Right lobe of liver (tissue), 6 donors: ENCODE data around the gene MKNK1. TPM values are rescaled to one million over a fixed set of nuclear protein-coding genes. Genes with fewer than 3 reads are reported as not detected.

Experiments used
- ATAC-seq, 4 donors: fragments of 200-7000 bp; cut with Tn5 transposase; one replicate each; pipeline ENCODE4 v1.9.1; 2020; ENCODE audit warnings: mild to moderate bottlenecking in 4 of 4, moderate library complexity in 4 of 4
- DNase-seq, 3 donors: peaks; one replicate each; pipeline ENCODE4 v3.0.0-alpha.2; 2020
- H3K27ac ChIP-seq, 3 donors: fragments of 200-600 bp; one replicate each; pipeline ENCODE4 v1.8.0; 2022
- H3K27me3 ChIP-seq, 2 donors: fragments of 200-600 bp; one replicate each; pipeline ENCODE4 v1.8.0; 2022
- H3K36me3 ChIP-seq, 4 donors: fragments of 200-600 bp; sonication (generic) in 1 of 4; one replicate each; pipeline versions ENCODE4 v1.5.1 to v1.8.0; 2017 to 2022; ENCODE audit warnings: control low read depth in 1 of 4
- H3K4me1 ChIP-seq, 4 donors: fragments of 200-600 bp; sonication (generic) in 1 of 4; one replicate each; pipeline versions ENCODE4 v1.5.1 to v1.8.0; 2017 to 2022; ENCODE audit warnings: control low read depth in 1 of 4
- H3K4me3 ChIP-seq, 3 donors: fragments of 200-600 bp; one replicate each; pipeline ENCODE4 v1.8.0; 2022
- H3K9me3 ChIP-seq, 4 donors: fragments of 200-600 bp; sonication (generic) in 1 of 4; one replicate each; pipeline versions ENCODE4 v1.5.1 to v1.8.0; 2017 to 2022; ENCODE audit warnings: control low read depth in 1 of 4
- POLR2A ChIP-seq: fragments of 450-650 bp; IDR thresholded peaks from one replicate; pipeline ENCODE4 v1.6.1; 2017; ENCODE audit warnings: antibody characterized with exemption, mild to moderate bottlenecking
- WGBS: methylation state at CpG from one replicate; pipeline ENCODE4 v1.1.6; 2018; ENCODE audit warnings: low coverage, low lambda C conversion rate; ENCODE audit not compliant: insufficient coverage; ENCODE audit errors: missing lambda C conversion rate; 5-methylcytosine and 5-hydroxymethylcytosine counted together
- intact Hi-C, 2 donors: fragments of 100-400 bp; cut with DNase I; formaldehyde crosslinking; loops; one replicate each; pipeline versions ENCODE4 v1.11.2 to v1.14.1; 2022
- total RNA-seq, 6 experiments: library from RNA; depleted of rRNA in 2 of 6; stranded (reverse); fragments of >200 nt in 2 of 6; fragmentation: NEBNext Ultra II Directional in 3 of 6; extraction: Animal tissue kit (Norgen Biotek cat#: 25700) in 3 of 6; gene quantifications; one replicate each; pipeline versions ENCODE4 v1.1.0 to v1.2.4, GENCODE V29; 2016 to 2023
- TF ChIP-seq, protein P1 (sequence below), 4 donors: fragments of 200-600 bp in 3 of 4; fragments of 450-650 bp in 1 of 4; IDR thresholded peaks; one replicate each; pipeline versions ENCODE4 v1.5.1 to v1.8.0; 2016 to 2022; ENCODE audit warnings: antibody characterized with exemption in 4 of 4, mild to moderate bottlenecking in 2 of 4
- donor health status: DM: no; HTN: yes; CAD: no.
- donor health status: DM: no; HTN: no; CAD: no.
- donor health status: DM: no; HTN: no; CAD: no.
- donor health status: DM: no; HTN: yes; CAD: no.
- donor health status: DM: no; HTN: yes; CAD: no.

The MKNK1 gene
- total RNA-seq, 6 experiments from 2014 or later: 17.5 to 27.2 (median 20.8) TPM

DNA sequence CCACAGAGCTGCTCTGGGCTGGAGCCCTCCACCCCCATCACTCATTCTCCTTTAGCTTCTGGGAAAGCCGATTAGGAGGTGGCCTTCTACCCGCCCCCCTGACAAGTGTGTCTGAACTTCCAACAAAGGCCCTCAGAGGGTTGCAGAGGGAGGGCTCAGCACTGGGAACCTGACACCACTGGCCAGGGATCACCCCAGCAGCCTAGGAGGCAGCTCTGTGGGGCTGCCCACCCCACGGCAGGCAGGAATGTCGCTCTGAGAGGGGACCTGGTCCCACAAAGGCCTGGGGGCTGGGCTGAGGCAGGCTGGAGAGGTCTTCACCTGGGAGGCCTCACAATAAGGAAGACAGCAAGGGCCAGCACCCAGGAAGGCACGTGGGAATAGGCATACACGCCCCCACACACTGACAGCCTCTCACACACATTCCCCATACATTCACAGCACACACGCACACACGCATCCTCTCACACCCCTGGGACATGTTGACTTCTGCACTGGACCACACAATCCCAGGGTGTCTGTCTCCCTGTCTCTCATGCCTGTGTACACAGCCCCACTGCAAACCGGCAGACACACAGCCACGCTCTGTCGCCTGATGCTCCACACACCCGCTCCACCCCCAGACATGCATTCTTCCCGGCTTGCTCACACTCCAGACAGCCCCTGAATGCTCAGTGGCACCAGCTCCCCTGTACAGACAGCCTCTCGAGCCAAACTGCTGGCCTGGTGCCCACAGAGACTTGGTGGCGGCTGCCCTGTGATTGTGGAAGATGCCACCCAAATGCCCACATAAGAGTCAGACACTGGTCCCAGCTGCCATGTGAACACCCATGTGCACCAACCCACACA is 83.8 kb downstream of the MKNK1 start:
- Histone ChIP-seq H3K4me3 (no peak overlapping the region), H3K4me1 (peaks cover 0 to 11% (median 0%) of the 10 kb centered on the region in 4 donors), H3K36me3 (no peaks in the 10 kb centered on the region), H3K9me3 (no peaks in the 10 kb centered on the region), H3K27me3 (no peaks in the 10 kb centered on the region), H3K27ac (no peak overlapping the region)
- WGBS: 79% methylated on average over 5 of the region's 15 CpGs
- DNase-seq (no peak), ATAC-seq (no peak)
- no peak for TF ChIP-seq POLR2A
- TF ChIP-seq, protein P1, sequence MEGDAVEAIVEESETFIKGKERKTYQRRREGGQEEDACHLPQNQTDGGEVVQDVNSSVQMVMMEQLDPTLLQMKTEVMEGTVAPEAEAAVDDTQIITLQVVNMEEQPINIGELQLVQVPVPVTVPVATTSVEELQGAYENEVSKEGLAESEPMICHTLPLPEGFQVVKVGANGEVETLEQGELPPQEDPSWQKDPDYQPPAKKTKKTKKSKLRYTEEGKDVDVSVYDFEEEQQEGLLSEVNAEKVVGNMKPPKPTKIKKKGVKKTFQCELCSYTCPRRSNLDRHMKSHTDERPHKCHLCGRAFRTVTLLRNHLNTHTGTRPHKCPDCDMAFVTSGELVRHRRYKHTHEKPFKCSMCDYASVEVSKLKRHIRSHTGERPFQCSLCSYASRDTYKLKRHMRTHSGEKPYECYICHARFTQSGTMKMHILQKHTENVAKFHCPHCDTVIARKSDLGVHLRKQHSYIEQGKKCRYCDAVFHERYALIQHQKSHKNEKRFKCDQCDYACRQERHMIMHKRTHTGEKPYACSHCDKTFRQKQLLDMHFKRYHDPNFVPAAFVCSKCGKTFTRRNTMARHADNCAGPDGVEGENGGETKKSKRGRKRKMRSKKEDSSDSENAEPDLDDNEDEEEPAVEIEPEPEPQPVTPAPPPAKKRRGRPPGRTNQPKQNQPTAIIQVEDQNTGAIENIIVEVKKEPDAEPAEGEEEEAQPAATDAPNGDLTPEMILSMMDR (IDR thresholded peaks at IDR 0.05): no peak
- intact Hi-C loops: loop anchor here in 1 of 2 donors (10.0 kb wide), 1 partner anchor 75 kb away; no protein-coding TSS in a partner anchor

DNA sequence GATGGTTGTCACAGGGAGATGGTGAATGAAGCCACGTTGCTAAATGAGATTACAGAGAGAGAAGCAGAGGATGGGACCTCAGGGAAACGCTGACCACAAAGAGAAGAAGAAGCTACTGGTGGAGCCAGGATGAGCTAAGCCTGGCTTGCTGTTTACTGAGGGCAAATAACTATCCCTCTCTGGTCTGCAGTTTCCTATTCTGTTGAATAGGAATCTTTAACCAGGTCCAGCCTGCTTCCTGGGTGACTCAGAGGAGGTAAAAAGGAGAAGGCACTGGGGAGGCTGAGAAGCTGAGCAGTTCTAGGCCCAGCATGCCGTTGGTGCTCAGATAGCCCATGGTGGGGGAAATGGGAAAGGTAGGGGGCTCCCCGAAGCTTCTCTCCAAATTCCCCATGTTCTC is 84.9 kb downstream of the MKNK1 start:
- Histone ChIP-seq H3K4me1 (peaks cover 0 to 11% (median 0%) of the 10 kb centered on the region in 4 donors), H3K9me3 (no peaks in the 10 kb centered on the region), H3K27me3 (no peaks in the 10 kb centered on the region), H3K36me3 (no peaks in the 10 kb centered on the region), H3K4me3 (no peak overlapping the region), H3K27ac (no peak overlapping the region)
- DNase-seq (no peak), ATAC-seq (no peak)
- intact Hi-C loops: no loop called here
- TF ChIP-seq, protein P1 (IDR thresholded peaks at IDR 0.05): no peak
- TF ChIP-seq POLR2A: no peak
- WGBS: 28% methylated on average over 3 of the region's 4 CpGs

DNA sequence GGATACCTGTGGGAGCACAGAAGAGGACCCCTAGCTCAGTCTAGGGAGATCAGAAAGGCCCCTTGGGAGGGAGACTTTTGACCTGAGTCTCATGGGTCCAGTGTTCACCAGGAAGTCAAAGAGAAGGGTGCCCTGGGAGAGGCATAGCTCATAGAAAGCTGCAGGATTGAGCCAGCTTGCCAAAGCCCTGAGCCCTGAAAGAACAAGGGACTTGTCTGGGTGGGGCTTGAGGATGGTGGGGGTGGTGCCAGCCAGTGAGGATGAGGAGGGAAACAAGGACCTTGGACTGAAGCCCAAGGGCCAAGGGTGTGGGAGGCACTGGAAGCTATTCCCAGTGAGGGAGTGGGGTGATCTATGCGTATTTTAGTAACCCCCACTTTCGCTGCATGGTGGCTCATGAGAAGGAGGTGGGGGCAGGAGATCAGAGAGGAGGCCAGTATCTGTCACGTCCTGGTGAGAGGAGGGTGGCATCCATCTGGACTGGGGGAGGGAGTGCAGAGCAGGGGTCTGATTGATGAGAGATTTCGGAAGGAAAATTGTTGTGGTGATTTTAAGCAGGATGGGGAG is 86.1 kb downstream of the MKNK1 start:
- Histone ChIP-seq H3K27me3 (no peaks in the 10 kb centered on the region), H3K9me3 (no peaks in the 10 kb centered on the region), H3K4me3 (no peak overlapping the region), H3K4me1 (peaks cover 0 to 11% (median 0%) of the 10 kb centered on the region in 4 donors), H3K36me3 (no peaks in the 10 kb centered on the region), H3K27ac (no peak overlapping the region)
- 45% methylated on average over 2 of the region's 4 CpGs for WGBS
- TF ChIP-seq POLR2A: no peak
- TF ChIP-seq, protein P1 (IDR thresholded peaks at IDR 0.05): no peak
- intact Hi-C loops: no loop called here
- ATAC-seq (no peak), DNase-seq (no peak)

DNA sequence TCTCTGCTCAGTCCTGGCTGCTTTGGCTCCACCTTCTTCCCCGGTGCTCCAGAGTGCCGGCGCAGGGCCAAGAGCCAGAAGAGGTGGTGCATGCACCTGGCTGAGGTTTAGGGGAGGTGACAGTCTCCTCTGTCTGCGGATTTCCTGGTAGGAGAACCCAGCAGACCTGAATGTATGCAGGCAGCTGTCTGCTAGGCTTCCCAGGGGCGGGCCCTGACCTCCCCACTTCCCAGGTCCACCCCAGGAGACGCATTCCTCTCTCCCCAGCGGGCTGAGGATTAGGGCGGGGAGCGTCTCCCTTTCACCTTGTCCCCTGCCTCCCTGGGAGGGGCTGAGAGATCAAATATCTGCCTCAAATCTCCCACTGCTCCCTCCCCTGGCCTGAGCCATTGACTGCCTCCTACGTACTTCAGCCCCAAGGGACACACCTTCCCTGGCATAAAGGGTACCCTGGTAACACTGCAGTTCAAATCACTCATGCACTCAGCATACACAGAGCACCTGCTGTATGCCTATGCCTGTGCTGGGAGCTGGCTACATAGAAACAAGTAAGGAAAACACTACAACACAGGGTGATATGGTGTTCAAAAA is 87.0 kb downstream of the MKNK1 start:
- peak; percentile 13 to 51 (median 38) for ATAC-seq
- no peak overlapping the region for H3K4me3 ChIP-seq
- no peak overlapping the region for H3K27ac ChIP-seq
- WGBS: 11% methylated on average over 6 of the region's 10 CpGs
- H3K9me3 ChIP-seq: no peaks in the 10 kb centered on the region
- no peaks in the 10 kb centered on the region for H3K27me3 ChIP-seq
- H3K36me3 ChIP-seq: no peaks in the 10 kb centered on the region
- H3K4me1 ChIP-seq: peaks cover 0 to 3% (median 0%) of the 10 kb centered on the region in 4 donors
- TF ChIP-seq, protein P1 (IDR thresholded peaks at IDR 0.05): no peak
- no peak for TF ChIP-seq POLR2A
- intact Hi-C loops: no loop called here
- peak in 1 of 3 donors; percentile 58 for DNase-seq
